ENCODE data around the gene TRAM2.

TRAM2 gene

DNA sequence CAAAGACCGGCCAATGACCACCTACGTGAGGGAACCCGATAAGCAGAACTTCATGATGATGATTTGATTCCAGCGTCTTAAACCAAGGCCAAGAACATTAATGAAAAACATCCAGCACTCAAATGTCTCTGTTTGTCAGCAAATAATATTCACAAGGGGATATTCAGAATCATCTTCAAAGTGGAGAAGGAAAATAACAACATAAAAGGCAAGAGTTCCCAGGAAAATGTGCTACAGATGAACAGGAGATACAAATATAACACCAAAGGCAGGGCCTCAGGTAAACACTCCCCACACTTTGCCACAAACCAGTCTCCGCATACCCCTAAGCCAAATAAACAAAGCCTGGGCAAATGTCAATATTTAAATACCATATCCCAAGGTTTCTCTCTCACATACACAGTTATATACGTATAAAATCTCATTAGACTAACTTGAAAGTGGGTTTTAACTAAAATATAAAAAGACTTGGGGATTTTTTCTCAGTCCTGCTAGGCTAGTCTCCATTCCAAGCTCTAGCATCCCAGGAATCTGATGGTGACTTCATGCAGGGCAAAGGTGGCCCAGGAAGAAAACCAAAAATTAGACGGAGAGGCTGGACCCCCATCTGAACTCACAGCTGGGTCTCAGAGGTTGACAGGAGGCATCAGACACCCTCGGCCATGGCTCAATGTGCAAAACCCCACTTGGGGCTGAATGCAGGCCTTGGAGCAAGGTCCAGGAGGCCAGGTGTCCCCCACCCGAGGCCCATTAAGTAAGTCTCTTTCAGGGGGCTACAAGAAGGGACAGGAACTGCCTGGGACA, 32.1 kb downstream of the TRAM2 start:
- no peak for DNase-seq

DNA sequence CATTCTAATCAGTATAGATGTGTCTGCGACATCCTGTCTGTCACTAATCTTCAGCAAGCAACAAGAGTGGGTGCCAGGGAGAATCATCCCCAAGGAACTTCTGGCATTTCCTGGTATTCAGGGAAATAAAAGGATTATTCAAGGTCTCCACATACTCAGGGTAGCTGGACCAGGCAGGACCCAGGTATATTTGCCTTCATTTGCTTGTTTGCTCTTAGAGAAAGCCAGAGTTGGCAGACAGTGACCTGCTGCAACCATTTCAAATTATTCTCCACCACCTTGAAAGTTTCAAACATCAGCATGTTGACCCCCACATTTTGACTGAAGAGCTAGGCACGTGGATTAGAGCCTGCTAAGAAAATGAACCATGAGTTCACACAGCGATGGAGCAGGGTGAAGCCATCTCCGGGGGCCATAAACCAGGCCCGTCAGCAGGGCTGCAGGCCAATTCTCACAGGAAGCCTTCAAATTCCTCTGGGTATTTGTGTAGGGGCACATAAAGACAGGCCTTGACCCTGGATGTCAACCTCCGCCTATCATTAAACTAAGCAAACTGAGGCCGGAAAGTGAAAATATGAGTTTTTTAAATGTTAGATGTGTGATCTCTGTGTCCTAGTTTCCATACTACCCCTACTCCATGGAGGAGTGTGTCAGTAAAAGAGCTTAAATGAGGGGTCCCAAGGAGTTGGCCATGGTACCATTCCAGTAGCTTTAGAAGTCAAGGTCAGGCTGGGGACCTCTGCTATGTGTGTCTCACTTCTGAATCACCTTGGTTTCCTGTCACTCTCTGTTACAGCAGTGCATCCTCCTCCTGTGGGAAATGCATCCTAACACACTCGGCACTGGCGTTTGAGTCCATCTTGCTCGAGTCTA, 32.9 kb downstream of the TRAM2 start:
- no peak for DNase-seq

DNA sequence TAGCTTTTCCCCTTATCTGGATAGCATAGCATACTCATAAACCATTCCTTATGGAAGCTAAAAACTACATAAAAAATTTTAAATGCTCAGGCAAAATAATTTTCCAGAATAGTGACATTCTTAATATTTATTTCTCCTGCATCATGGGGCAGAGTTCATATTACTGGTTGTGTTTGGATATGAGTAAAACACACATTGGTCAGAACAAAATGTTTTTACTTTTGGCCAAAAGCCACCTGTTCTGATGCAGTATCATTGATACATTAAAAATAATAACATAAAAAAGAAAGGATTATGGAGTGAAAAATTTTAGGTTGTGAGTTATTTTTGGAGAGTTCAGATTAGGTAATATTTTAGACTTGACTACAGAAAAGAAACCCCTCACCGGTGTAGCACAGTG, 33.6 kb downstream of the TRAM2 start:
- DNase-seq, result no peak

DNA sequence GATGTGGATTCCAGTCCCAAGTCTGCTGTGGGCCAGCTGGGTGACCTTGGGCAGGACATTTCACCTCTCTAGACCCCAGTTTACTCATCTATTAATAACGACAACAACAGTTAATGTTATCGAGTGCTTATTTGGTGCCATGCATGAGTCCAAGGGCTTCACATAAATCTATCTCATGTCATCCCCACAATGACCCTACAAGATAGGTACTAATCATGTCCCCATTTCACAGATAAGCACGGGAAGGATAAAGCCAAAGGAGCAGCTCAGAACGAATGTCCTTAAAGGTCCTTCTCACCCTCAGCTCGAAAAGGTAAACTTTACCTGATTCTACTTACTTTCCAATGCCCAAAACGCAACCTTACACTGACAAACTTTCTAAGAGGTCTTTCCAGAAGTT, 35.7 kb downstream of the TRAM2 start:
- no peak for DNase-seq

DNA sequence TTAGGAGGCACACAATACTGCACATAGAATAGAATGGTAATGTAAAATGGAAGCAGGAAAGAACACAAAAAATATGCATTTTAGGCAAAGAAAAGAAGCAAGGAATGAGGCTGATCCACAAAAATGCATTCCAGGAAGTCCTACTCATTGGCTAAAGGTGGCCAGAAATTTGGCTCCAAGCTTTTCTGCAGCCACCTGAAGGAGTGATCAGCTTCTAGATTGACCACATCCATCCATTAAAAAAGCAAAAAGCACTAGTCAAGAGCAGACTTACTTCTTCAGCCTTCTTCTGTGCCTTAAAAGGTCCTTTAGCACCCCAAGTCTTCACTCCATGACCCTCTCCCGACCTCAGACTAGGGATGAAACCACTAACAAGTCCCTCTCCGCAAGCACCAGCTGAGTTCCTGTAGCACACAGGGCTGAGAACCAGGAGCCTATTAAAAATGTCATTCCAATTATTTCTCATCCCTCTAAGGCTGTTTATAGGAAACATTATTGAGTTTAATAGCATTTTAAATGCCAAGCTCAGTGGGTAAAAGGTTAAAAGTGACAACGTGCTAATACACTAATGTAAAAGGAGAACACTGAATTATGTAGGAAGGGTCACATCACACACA, 36.5 kb downstream of the TRAM2 start:
- DNase-seq, result no peak

DNA sequence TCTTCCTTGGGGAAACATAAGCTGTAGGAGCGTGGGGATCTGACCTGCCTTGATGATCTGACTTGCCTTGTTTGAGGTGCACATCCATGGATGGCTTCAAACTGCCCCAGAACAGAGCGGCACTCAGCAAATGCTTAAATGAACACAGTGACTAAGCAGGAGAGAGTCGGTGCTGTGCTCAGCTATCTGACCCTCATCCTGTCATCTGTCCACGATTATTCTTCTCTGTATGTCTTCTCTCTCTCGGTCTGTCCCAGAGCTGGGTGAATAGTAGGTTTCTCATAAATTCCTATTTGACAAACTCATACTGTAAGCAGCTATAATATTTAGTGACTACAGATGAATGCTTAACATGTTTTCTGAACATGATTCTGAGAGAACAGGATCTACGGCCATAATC, 37.3 kb downstream of the TRAM2 start:
- no peak for DNase-seq

DNA sequence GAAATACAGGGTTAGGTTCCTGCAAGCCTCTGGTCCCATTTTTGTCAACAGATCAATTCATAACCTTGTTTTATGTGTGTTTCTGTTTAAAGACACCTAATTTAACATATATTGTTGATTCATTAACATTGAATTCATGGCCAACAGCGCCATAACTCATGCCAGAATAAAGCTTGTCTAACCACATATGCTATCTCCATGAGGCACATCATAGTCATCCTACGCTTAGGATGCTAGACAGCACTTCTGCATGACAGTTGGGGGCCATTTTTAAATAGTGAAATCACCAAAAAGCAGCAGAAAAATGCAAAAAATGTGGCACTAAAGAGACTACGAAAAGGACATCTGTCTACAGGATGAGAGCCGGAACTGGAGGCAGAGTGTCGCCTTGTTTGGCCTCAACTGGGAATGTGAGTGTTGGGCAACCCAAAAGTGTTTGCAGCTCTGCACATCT, 37.9 kb downstream of the TRAM2 start:
- DNase-seq, result no peak

DNA sequence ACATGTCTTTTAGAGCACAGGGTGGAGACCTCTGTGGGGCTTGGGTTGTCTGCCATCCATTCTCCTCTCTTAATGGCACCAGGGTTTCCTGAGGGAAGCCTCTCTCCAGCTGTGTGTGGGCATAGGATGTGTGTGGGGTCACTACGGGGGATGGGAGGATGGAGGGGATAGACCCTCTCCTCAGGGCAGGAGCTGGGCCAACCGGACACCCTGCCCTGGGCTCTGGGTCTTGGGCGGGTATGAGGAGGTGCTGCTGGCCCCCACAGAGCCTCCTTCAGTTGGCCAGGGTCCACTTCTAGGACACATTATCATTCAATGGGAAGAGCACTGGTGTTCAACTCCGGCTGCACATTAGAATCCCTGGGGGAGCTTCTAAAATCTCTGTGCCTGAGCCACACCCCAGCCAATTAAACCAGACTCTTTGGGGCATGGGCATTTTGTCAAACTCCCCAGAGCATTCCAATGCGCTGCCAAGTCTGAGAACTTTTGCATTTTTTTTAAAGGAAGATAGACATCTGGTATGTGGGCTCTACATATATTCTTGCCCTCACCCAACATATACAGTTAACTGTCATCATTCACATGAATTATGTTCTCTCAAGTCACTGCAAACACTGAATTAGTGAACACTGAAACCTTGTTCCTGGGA, 38.5 kb downstream of the TRAM2 start:
- no peak for DNase-seq

DNA sequence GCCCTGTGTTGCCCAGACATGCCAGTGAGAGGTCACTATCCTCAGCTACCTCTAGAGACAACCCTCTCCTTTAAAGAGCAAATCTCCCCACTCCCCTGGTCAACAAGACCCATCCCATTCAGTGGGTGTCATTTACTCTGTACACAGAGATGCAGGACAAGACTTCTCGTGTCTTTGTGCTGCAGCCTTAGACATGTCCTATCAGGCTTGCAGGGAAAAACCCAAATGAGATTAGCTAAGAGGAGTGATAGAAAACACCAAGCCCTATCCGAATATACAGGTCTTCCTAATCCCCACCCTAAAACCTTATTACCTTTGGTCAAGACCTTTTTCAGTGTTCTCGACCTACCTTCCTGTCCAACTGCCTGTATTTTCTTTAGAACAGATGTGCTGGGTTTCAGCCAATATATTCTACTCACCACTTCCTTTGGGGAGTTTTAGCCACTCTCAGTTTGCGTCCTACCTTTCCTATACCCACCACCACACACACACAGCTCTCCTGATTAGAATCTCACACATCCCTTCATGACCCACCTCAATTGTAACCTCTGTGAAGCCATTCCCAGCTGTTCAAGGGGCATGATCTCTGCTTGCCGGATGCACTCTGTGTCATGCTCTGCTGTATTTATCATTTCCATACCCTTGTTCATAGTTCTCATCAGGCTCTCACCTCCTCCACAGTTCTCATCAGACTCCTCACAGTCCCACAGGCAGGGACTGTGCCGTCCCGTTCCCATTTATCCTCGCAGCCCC, 39.7 kb downstream of the TRAM2 start:
- no peak for DNase-seq

DNA sequence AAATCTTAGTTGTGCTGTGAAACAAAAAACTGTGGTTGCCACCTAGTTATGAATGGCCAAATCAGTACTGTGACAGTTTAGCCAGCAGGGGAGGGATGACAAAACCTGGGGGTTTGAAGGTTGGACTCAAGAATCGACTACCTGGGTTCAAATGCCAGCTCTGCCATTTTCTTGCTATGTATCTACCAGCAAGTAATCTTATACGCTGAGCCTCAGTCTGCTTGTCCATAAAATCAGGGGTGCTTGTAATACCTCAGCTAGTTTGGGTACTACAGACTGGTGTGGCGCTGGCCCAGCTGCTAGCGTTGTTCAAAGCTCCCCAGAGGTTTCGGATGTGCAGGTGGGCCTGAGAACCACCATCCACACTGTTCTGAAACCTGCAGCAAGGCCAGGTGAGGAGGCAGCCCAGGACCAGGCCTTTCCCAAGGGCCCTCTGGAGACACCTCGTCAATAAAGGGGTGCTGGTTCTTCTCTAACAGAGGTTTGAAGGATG, 40.4 kb downstream of the TRAM2 start:
- no peak for DNase-seq

DNA sequence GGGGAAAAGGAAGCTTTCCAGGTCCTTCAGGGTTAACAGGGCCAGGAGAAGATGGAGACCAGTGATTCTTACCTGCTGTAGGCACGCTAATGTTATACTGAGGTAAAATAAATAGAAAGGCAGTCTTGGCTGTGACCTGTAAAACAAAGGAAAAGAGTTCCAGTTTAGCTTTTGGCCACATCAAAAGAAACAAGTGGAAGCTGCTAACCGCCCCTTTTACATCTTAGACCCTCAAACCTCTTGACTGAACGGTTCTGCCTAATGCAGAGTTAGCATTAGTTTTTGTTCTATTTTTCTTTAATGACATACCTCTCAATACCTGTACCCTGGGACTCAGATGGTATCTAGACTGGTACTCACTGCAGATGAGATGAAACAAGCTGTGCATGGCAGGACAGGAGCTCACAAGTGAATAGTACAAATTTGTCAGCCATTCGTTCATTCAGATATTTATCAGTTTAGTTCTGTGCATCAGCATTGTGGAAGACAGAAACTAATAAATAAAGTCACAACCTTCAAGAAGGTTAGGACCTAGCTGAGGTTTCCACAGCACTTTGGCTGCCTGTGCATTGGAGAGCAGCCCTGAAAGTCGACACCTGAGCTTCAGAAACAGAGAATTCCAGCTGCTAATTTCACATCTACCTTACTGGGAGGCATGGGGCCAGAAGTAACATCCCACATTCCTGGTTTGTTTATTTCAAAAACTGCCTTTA, 41.0 kb downstream of the TRAM2 start:
- DNase-seq, result no peak

DNA sequence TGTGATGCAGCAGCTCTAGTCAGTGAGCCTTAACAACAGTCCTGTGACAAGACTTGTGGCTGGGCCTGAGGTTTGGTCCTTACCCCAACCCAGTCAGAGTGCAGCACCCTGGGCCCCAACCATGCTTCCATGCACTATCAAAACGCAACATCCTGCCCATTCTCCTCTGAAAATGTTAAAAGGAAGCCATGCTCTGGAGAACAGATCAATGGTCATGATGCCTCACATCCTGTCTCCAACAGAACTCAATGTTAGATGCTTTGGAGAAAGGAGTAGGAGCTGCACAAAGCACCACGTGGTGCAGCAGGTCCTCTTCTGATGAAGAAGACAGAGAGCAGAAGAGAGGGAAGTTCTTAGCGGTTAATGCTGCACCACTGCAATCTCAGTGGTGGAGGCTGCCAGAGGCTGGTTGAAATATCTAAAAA, 41.9 kb downstream of the TRAM2 start:
- no peak for DNase-seq

DNA sequence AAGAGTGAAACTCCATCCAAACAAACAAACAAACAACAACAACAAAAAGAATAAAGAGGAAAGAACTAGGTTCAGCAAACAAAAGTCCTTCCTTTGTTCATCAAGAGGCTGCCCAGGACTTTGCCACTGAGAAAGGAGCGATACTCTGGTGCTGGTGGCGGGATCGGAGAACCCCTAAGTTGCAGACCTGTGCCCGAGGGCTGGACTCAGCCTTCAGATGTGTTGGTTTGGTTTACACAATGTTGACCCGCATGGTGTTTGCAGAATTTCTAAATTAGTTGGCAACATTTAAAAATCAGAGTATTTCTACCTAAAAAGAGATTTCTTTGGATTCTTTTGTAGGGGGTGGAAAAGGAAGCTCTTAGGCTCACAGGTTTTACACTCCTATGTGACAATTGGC, 42.5 kb downstream of the TRAM2 start:
- no peak for DNase-seq

DNA sequence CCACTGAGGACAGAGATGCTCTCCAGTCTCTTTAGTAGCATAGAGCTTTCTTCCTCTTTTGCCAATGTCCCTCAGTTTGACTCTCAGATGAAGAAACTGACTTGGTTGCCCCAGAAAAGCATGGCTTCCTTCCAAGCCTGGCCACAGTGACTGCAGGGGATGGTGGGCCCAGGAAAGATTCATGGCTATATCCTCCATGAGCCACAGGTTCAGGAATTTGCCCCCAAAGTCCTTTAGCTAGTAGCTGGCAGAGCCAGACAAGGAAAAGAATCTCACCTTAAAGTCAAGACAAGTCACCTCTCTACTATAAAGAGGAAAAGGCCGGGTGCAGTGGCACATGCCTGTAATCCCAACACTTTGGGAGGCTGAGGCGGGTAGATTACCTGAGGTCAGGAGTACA, 43.4 kb downstream of the TRAM2 start:
- no peak for DNase-seq

DNA sequence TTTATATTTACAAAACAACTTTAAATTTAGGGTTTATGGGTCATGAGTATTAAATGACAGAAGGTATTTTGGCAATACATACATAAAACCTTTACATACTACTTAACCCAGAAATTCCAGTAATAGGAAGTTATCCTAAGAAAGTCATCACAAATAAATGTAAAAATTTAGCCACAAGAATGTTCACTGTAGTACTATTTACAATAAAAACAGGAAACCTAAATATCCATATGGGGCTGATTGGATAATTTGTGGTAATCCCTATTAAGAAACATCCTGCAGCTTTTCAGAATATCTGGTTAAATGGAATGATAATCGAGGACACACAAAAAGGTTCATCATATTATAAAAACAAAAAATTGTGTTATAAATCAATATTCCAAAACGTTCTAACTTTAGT, 44.4 kb downstream of the TRAM2 start:
- no peak for DNase-seq

DNA sequence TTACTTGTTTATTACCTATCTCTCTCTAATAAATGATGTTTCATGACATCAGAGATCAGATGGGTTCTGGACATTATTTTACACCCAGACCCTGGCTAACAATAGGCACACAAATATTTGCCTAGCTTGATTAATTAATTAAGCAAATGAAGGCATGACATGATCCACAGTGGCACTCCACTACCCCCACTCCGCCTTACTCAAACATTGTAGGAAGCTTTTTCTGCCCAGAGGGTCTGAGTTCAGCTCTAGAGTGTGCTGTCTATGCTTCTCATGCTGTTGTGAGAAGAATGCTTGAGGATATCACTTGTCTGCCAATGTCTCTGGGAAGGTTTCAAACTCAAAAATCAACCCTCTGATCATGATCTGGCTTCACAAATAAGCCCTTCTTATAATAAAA, 45.0 kb downstream of the TRAM2 start:
- no peak for DNase-seq

DNA sequence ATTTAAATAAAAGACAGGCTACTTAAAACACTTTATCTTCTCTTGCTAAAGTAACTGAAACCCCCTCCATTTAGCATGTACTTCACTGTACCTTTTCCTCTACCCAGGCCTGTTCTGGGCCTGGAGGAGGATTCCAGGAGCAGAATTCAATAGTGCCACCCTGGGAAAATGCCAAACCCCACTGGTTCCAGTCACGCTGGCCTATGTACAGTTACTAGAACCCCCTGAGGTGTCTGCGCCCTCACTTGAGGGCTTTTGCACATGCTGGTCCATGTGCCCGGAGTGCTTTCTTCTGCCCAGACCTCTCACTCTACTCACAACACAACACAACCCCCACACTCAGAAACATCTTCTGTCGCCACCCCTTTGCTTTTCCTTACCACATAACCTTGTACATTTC, 45.5 kb downstream of the TRAM2 start:
- no peak for DNase-seq

DNA sequence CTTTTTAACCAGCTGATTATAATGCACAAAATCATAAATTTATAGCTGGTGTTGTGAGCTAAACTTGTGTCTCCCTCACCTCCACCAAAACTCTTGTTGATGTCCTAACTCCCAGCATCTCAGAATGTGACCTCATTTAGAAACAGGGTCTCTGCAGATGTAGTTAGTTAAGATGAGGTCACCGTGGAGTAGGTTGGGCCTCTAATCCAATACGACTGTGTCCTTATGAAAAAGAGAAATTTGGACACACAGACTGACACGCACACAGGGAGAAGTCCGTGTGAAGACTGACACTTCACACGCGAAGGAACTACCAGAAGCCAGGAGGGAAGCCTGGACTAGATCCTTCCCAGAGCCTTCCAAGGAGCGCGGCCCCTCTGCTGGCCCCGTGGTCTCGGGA, 46.5 kb downstream of the TRAM2 start:
- DNase-seq, result no peak

DNA sequence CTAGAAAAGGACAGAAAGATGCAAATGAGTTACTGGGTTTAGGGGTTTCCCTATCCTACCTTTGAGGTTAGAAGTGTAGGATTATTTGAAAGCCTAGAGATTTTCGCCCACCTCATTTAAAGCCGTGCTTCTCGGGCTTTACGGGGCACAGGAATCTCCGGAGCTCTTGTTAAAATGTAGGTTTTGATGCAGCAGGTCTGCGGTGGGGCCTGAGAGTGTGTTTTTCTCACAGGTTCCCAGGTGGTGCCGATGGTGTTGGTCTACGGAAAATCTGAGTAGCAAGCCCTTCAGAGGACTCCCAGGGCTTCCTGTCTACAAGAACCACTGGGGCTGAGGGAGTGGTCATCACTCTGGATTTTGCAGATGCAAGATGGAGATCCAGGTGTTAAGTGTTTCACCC, 47.5 kb downstream of the TRAM2 start:
- DNase-seq, result no peak

DNA sequence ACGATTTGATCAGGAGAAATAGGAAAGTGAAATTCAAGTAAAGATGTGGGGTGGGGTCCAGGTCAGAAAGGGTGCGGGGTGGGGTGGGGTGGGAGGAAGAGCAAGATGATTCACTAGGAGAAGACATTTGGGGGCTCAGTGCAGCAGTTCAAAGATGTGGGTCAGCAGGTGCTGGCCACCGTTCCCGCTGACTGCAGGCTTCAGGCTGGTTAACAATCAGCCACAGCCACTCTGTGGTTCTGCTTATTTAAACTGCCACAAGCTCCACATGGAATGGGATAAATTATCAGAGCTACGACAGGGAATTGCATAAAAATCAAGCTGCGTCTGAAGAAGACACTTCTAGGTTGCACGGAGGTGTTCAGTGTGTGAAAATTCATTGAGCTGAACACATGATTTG, 49.4 kb downstream of the TRAM2 start:
- DNase-seq, result no peak

DNA sequence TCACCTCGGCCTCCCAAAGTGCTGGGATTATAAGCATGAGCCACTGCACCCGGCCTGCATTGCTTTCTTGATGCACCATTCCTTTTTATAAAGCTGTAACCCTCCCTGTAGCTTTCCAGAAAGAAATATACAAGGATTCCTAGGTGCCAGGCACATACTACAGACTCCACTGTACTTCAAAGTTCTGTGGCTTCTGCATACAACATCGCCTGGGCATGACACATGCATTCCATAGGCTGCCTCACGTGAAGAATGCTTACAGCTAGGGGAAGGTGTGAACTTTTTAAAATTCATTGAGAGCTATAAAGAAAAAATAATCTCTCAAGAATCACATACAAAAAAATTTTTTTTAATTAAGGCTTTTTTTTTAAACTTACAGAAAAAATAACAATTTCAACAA, 50.2 kb downstream of the TRAM2 start:
- no peak for DNase-seq

DNA sequence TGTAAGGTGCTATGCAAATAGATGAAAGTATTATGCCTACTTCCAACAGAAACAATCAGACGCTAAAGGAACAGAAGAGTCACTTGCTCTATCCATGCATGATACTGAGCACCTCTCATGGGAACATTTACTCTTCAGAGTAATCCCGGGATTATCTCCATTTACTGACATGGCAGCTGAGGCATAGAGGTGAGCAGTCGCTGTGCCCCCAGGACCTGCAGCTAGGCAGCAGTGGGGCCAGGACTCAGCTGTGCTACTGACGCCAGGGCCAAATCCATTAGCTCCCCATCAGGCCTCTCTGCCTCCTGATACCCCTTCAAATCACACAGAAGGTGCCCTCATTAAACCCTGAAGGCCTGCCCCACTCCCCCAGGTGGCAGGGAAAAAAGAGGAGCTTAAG, 51.9 kb downstream of the TRAM2 start:
- DNase-seq, result no peak
